CD4-positive, alpha-beta T cell treated with Interleukin-10 for 1 hour (primary cell): ENCODE results near the gene TESMIN.

ENCODE experiments used
- DNase-seq: peaks from one replicate; pipeline ENCODE4 v3.0.0-alpha.2; 2020

The TESMIN gene

GRCh38 chr11:68658097-68658496 is 93.2 kb downstream of the TESMIN start:
- no peak for DNase-seq
